SK-N-SH (cell line): ENCODE results near the gene RAB17. TPM values are rescaled to one million over a fixed set of nuclear protein-coding genes. Genes with fewer than 3 reads are reported as not detected.

Source experiments
- CTCF ChIA-PET: fragments of 300-600, 350-600 bp; formaldehyde crosslinking; extraction: SDS; loops from one replicate; lab custom pipeline; 2021; lab: Yijun Ruan, JAX
- POLR2A ChIA-PET: fragments of 350-600 bp; sonication (Branson Sonifier 250); formaldehyde crosslinking; extraction: SDS; loops from one replicate; lab custom pipeline; 2020; ENCODE audit warnings: antibody characterized with exemption, inconsistent platforms; lab: Yijun Ruan, JAX
- DNase-seq: peaks from one replicate; pipeline ENCODE4 v3.0.0; 2012
- H2AFZ ChIP-seq: fragments of 200-600 bp; sonication (generic); 2 replicates; pipeline ENCODE4 v1.8.1; 2016; ENCODE audit warnings: antibody characterized with exemption, mild to moderate bottlenecking, low read depth
- H3F3A ChIP-seq: fragments of 200-600 bp; sonication (generic); replicated peaks from 2 replicates; pipeline ENCODE3; 2016; ENCODE audit warnings: antibody characterized with exemption, mild to moderate bottlenecking; ENCODE audit not compliant: insufficient read depth
- H3K27ac ChIP-seq, 2 experiments: fragments of 200-500 bp in 1 of 2; fragments of 200-600 bp in 1 of 2; sonication (Bioruptor generic) in 1 of 2; sonication (generic), shearing (Covaris generic) in 1 of 2; 2 replicates each; pipeline versions ENCODE4 v1.5.1 to v1.6.1; 2014 to 2016; ENCODE audit warnings: low read depth in 2 of 2, inconsistent platforms in 1 of 2, low read length in 1 of 2, mild to moderate bottlenecking in 1 of 2, mixed read lengths in 1 of 2
- H3K27me3 ChIP-seq: fragments of 200-600 bp; sonication (generic), shearing (Covaris generic); 2 replicates; pipeline ENCODE4 v1.6.1; 2016; ENCODE audit warnings: mixed run types; ENCODE audit not compliant: insufficient read depth
- H3K36me3 ChIP-seq, 2 experiments: fragments of 200-500 bp in 1 of 2; fragments of 200-600 bp in 1 of 2; sonication (Bioruptor generic) in 1 of 2; sonication (generic) in 1 of 2; replicated peaks in 1 of 2; 2 replicates each; pipeline versions ENCODE3 to v1.5.1; 2014 to 2016; ENCODE audit warnings: low read length in 1 of 2, mild to moderate bottlenecking in 1 of 2; ENCODE audit not compliant: insufficient read depth in 2 of 2, control insufficient read depth in 1 of 2
- H3K4me1 ChIP-seq, 2 experiments: fragments of 200-500 bp in 1 of 2; fragments of 200-600 bp in 1 of 2; sonication (Bioruptor generic) in 1 of 2; sonication (generic), shearing (Covaris generic) in 1 of 2; 2 replicates each; pipeline versions ENCODE4 v1.5.1 to v1.6.1; 2014 to 2016; ENCODE audit warnings: low read depth in 1 of 2, low read length in 1 of 2, mixed run types in 1 of 2; ENCODE audit not compliant: insufficient read depth in 2 of 2, control insufficient read depth in 1 of 2
- H3K4me2 ChIP-seq: fragments of 200-600 bp; sonication (generic), shearing (Covaris generic); 2 replicates; pipeline ENCODE4 v1.6.1; 2017; ENCODE audit warnings: mixed run types
- H3K4me3 ChIP-seq, 2 experiments: fragments of 200-500 bp in 1 of 2; fragments of 200-600 bp in 1 of 2; sonication (Bioruptor generic) in 1 of 2; sonication (generic), shearing (Covaris generic) in 1 of 2; 2 replicates each; pipeline versions ENCODE4 v1.5.1 to v1.8.1; 2014 to 2016; ENCODE audit warnings: low read depth in 2 of 2, inconsistent platforms in 1 of 2, low read length in 1 of 2, mild to moderate bottlenecking in 1 of 2, mixed read lengths in 1 of 2, moderate library complexity in 1 of 2
- H3K79me2 ChIP-seq: fragments of 200-600 bp; sonication (generic); 2 replicates; pipeline ENCODE4 v1.8.1; 2017; ENCODE audit warnings: mild to moderate bottlenecking; ENCODE audit not compliant: insufficient read depth
- H3K9ac ChIP-seq: fragments of 200-600 bp; sonication (generic); 2 replicates; pipeline ENCODE4 v1.6.1; 2017; ENCODE audit warnings: mixed run types
- H3K9me2 ChIP-seq: fragments of 200-600 bp; sonication (generic); 2 replicates; pipeline ENCODE4 v1.6.1; 2017; ENCODE audit warnings: mixed run types
- H3K9me3 ChIP-seq: fragments of 200-600 bp; sonication (generic); 2 replicates; pipeline ENCODE4 v1.6.1; 2017; ENCODE audit warnings: mixed run types, mild to moderate bottlenecking, moderate library complexity
- H4K20me1 ChIP-seq: fragments of 200-600 bp; sonication (generic); 2 replicates; pipeline ENCODE4 v1.6.1; 2017; ENCODE audit warnings: mild to moderate bottlenecking, mixed run types; ENCODE audit not compliant: insufficient read depth
- FOSL2 ChIP-seq: IDR thresholded peaks from 2 replicates; pipeline ENCODE4 v1.4.0; 2012; ENCODE audit warnings: low read depth, mild to moderate bottlenecking, moderate library complexity, borderline replicate concordance
- FOXJ3 ChIP-seq: sonication (generic); formaldehyde crosslinking; IDR thresholded peaks from 2 replicates; pipeline ENCODE4 v1.5.1; 2020; ENCODE audit warnings: mild to moderate bottlenecking, missing genetic modification reagents
- FOXM1 ChIP-seq: IDR thresholded peaks from 2 replicates; pipeline ENCODE4 v1.4.0; 2012; ENCODE audit warnings: low read depth, mild to moderate bottlenecking
- GATA2 ChIP-seq: sonication (generic); formaldehyde crosslinking; IDR thresholded peaks from 2 replicates; pipeline ENCODE4 v1.5.0; 2020; ENCODE audit warnings: mild to moderate bottlenecking, missing genetic modification reagents
- JUND ChIP-seq: IDR thresholded peaks from 2 replicates; pipeline ENCODE4 v1.4.0; 2012
- MEF2A ChIP-seq: IDR thresholded peaks from 2 replicates; pipeline ENCODE4 v1.4.0; 2012; ENCODE audit warnings: low read depth, borderline replicate concordance
- NRF1 ChIP-seq: IDR thresholded peaks from 2 replicates; pipeline ENCODE4 v1.6.1; 2012; ENCODE audit warnings: low read depth, mild to moderate bottlenecking, low read length
- RAD21 ChIP-seq: IDR thresholded peaks from 2 replicates; pipeline ENCODE4 v1.6.1; 2012; ENCODE audit warnings: mild to moderate bottlenecking, low read length
- RCOR1 ChIP-seq: fragments of 150-350 bp; IDR thresholded peaks from 2 replicates; pipeline ENCODE4 v1.6.1; 2017; ENCODE audit warnings: antibody characterized with exemption, low read length
- SIN3A ChIP-seq: IDR thresholded peaks from 2 replicates; pipeline ENCODE4 v1.6.1; 2012; ENCODE audit warnings: low read depth, mild to moderate bottlenecking, low read length, moderate library complexity, borderline replicate concordance
- SMC3 ChIP-seq: IDR thresholded peaks from 2 replicates; pipeline ENCODE4 v1.6.1; 2012; ENCODE audit warnings: low read depth, low read length, improper control_type of control experiment
- TAF1 ChIP-seq: IDR thresholded peaks from 2 replicates; pipeline ENCODE4 v1.6.1; 2012; ENCODE audit warnings: low read depth, mild to moderate bottlenecking, low read length, moderate library complexity, borderline replicate concordance
- TEAD4 ChIP-seq: IDR thresholded peaks from 2 replicates; pipeline ENCODE4 v1.4.0; 2012; ENCODE audit warnings: mild to moderate bottlenecking, borderline replicate concordance; ENCODE audit not compliant: insufficient read depth
- WGBS: methylation state at CpG from one replicate; pipeline ENCODE4 v1.1.6; 2017; ENCODE audit warnings: low lambda C conversion rate; 5-methylcytosine and 5-hydroxymethylcytosine counted together
- polyA plus RNA-seq, 3 experiments: library from polyadenylated mRNA; depleted of rRNA; stranded (reverse); fragments of >200 nt; gene quantifications; 2 replicates each; pipeline ENCODE4 v1.2.3, GENCODE V29; 2012
- TF ChIP-seq, protein P1 (sequence below): IDR thresholded peaks from 2 replicates; pipeline ENCODE4 v1.4.0; 2012; ENCODE audit warnings: low read depth
- TF ChIP-seq, protein P2 (sequence below): IDR thresholded peaks from 2 replicates; pipeline ENCODE4 v1.6.1; 2012; ENCODE audit warnings: mild to moderate bottlenecking, low read depth, low read length, moderate library complexity
- TF ChIP-seq, protein P3 (sequence below): fragments of 150-350 bp; IDR thresholded peaks from 2 replicates; pipeline ENCODE4 v1.6.1; 2017; ENCODE audit warnings: antibody characterized with exemption, low read length, low read depth, borderline replicate concordance
- TF ChIP-seq, protein P4 (sequence below): fragments of 150-350 bp; IDR thresholded peaks from 2 replicates; pipeline ENCODE4 v1.6.1; 2016; ENCODE audit warnings: mild to moderate bottlenecking, low read depth, low read length

Gene RAB17
- polyA plus RNA-seq, 1 of the 3 experiments (the other 2 are of a cell fraction), result 0.10 TPM

DNA sequence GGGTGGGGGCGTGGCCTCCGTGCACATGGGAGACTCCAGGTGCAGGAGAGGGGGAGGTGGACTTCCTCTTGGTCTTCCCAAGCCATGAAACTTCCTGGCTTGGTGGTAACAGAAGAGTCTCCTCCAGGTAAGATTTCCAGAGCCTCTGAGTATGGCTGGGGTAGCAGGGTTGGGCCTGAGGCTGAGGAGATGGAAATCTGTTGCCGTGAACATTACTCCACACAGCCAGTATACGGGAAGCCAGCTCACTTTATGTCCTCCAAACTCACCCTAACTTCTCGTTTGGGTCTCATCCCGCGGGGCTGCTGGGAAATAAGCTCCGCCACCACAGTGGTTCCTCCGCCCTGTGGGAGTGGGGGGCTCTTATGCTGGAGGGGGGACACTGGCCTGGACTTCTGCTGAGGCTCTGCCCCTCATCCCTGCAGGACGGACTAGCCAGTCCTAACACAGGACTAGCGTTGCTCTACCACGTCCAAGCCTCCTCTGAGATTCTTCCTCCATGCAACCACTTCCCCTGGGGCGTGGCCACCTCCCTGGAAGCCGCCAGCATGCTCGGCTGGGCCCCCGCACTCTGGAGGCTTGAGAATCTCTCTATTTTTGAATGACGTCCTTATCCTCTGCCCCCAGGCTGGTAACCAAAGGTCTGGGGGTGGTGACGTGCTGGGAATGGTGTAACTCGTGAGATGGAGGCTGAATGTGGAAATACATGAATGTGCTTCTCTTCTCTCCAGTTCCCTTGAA, 777 bp upstream of the RAB17 start:
- Histone ChIP-seq H3K79me2 (no peaks in the 10 kb centered on the region), H3K27ac (no peak overlapping the region), H3K9ac (no peak overlapping the region), H3K36me3 (no peaks in the 10 kb centered on the region), H3K27me3 (no peaks in the 10 kb centered on the region), H4K20me1 (no peaks in the 10 kb centered on the region), H3K9me3 (no peaks in the 10 kb centered on the region), H3K4me1 (peaks cover 0 to 8% of the 10 kb centered on the region in 2 experiments; a peak in 1 of 4 replicates), H3K4me3 (no peak overlapping the region), H3F3A (peaks cover 3% of the 10 kb centered on the region), H2AFZ (no peak overlapping the region), H3K4me2 (no peak overlapping the region), H3K9me2 (no peaks in the 10 kb centered on the region)
- WGBS, result 82% methylated on average over 14 of the region's 19 CpGs
- DNase-seq, result no peak
- POLR2A ChIA-PET, result interaction anchor here (0.7 kb wide), 1 partner anchor 124 kb away, joined by 5 read pairs; no protein-coding TSS in a partner anchor
- CTCF ChIA-PET, result interaction anchor here (1.3 to 1.8 kb wide), 3 partner anchors 10 to 87 kb away, joined by 3 to 8 read pairs (median 5); no protein-coding TSS in a partner anchor
- TF ChIP-seq TAF1, result no peak
- TF ChIP-seq, protein P1, sequence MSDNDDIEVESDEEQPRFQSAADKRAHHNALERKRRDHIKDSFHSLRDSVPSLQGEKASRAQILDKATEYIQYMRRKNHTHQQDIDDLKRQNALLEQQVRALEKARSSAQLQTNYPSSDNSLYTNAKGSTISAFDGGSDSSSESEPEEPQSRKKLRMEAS, result no peak
- no peak for TF ChIP-seq RAD21
- no peak for TF ChIP-seq RCOR1
- TF ChIP-seq NRF1, result no peak
- no peak for TF ChIP-seq FOXJ3
- TF ChIP-seq SMC3, result no peak
- no peak for TF ChIP-seq TEAD4
- TF ChIP-seq, protein P2, sequence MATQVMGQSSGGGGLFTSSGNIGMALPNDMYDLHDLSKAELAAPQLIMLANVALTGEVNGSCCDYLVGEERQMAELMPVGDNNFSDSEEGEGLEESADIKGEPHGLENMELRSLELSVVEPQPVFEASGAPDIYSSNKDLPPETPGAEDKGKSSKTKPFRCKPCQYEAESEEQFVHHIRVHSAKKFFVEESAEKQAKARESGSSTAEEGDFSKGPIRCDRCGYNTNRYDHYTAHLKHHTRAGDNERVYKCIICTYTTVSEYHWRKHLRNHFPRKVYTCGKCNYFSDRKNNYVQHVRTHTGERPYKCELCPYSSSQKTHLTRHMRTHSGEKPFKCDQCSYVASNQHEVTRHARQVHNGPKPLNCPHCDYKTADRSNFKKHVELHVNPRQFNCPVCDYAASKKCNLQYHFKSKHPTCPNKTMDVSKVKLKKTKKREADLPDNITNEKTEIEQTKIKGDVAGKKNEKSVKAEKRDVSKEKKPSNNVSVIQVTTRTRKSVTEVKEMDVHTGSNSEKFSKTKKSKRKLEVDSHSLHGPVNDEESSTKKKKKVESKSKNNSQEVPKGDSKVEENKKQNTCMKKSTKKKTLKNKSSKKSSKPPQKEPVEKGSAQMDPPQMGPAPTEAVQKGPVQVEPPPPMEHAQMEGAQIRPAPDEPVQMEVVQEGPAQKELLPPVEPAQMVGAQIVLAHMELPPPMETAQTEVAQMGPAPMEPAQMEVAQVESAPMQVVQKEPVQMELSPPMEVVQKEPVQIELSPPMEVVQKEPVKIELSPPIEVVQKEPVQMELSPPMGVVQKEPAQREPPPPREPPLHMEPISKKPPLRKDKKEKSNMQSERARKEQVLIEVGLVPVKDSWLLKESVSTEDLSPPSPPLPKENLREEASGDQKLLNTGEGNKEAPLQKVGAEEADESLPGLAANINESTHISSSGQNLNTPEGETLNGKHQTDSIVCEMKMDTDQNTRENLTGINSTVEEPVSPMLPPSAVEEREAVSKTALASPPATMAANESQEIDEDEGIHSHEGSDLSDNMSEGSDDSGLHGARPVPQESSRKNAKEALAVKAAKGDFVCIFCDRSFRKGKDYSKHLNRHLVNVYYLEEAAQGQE, result no peak
- TF ChIP-seq JUND, result no peak
- no peak for TF ChIP-seq FOSL2
- TF ChIP-seq, protein P3, sequence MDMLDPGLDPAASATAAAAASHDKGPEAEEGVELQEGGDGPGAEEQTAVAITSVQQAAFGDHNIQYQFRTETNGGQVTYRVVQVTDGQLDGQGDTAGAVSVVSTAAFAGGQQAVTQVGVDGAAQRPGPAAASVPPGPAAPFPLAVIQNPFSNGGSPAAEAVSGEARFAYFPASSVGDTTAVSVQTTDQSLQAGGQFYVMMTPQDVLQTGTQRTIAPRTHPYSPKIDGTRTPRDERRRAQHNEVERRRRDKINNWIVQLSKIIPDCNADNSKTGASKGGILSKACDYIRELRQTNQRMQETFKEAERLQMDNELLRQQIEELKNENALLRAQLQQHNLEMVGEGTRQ, result no peak
- TF ChIP-seq, protein P4, sequence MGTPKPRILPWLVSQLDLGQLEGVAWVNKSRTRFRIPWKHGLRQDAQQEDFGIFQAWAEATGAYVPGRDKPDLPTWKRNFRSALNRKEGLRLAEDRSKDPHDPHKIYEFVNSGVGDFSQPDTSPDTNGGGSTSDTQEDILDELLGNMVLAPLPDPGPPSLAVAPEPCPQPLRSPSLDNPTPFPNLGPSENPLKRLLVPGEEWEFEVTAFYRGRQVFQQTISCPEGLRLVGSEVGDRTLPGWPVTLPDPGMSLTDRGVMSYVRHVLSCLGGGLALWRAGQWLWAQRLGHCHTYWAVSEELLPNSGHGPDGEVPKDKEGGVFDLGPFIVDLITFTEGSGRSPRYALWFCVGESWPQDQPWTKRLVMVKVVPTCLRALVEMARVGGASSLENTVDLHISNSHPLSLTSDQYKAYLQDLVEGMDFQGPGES, result no peak
- TF ChIP-seq FOXM1, result no peak
- TF ChIP-seq SIN3A, result no peak
- no peak for TF ChIP-seq MEF2A
- TF ChIP-seq GATA2, result no peak
